Common myeloid progenitor, CD34-positive (primary cell): ENCODE data around the gene MMP17.
A peak's percentile ranks its signal among the peaks of the same experiment; 100 is the strongest.
"Not testable (repeated sequence)": the region's sequence is repeated elsewhere in the genome, so short reads cannot be mapped to it uniquely, and the experiment has no call there.

ENCODE experiments used
- CTCF ChIA-PET: fragments of 350-600 bp; sonication (Branson Sonifier 250); formaldehyde crosslinking; loops from one replicate; lab custom pipeline; 2021; ENCODE audit warnings: antibody characterized with exemption; lab: Charles Lee
- POLR2A ChIA-PET: fragments of 350-600 bp; sonication (Branson Sonifier 250); formaldehyde crosslinking; loops from one replicate; lab custom pipeline; 2021; ENCODE audit warnings: antibody characterized with exemption; lab: Charles Lee
- DNase-seq, 3 donors: peaks; one replicate each; pipeline versions ENCODE4 v3.0.0 to v3.0.0-alpha.2; 2013
- H3K27ac ChIP-seq, 2 experiments: 1 replicate in 1 of 2; 2 replicates in 1 of 2; pipeline ENCODE4 v1.7.0; 2013; ENCODE audit warnings: inconsistent platforms in 2 of 2, low read length in 2 of 2, mild to moderate bottlenecking in 2 of 2, low read depth in 1 of 2, moderate library complexity in 1 of 2; ENCODE audit not compliant: severe bottlenecking in 2 of 2, insufficient read depth in 1 of 2, poor library complexity in 1 of 2
- H3K27me3 ChIP-seq, 5 experiments: replicated peaks in 2 of 5; 1 replicate in 3 of 5; 2 replicates in 2 of 5; pipeline versions ENCODE4 v1.6.1 to v1.7.0; 2013; ENCODE audit warnings: low read length in 4 of 5, mild to moderate bottlenecking in 2 of 5, moderate library complexity in 2 of 5, inconsistent platforms in 1 of 5; ENCODE audit not compliant: insufficient read depth in 5 of 5, control insufficient read depth in 4 of 5
- H3K36me3 ChIP-seq, 4 experiments: 1 replicate in 2 of 4; 2 replicates in 2 of 4; pipeline versions ENCODE4 v1.6.1 to v1.7.0; 2013; ENCODE audit warnings: low read length in 3 of 4, control low read depth in 1 of 4, mild to moderate bottlenecking in 1 of 4; ENCODE audit not compliant: control insufficient read depth in 4 of 4, insufficient read depth in 4 of 4
- H3K4me1 ChIP-seq, 4 experiments: 1 replicate in 3 of 4; 2 replicates in 1 of 4; pipeline versions ENCODE4 v1.6.1 to v1.7.1; 2013; ENCODE audit warnings: low read length in 3 of 4, mild to moderate bottlenecking in 3 of 4, control low read depth in 1 of 4, inconsistent platforms in 1 of 4, moderate library complexity in 1 of 4; ENCODE audit not compliant: control insufficient read depth in 4 of 4, insufficient read depth in 4 of 4; ENCODE audit errors: control extremely low read depth in 1 of 4
- H3K4me3 ChIP-seq, 7 experiments: 1 replicate in 4 of 7; 2 replicates in 3 of 7; pipeline versions ENCODE4 v1.5.1 to v1.7.0; 2013; ENCODE audit warnings: mild to moderate bottlenecking in 7 of 7, low read length in 6 of 7, moderate library complexity in 6 of 7, inconsistent platforms in 2 of 7, low read depth in 2 of 7, control low read depth in 1 of 7; ENCODE audit not compliant: insufficient read depth in 4 of 7, control insufficient read depth in 1 of 7; ENCODE audit errors: extremely low read depth in 1 of 7
- H3K9me3 ChIP-seq, 5 experiments: 1 replicate in 4 of 5; 2 replicates in 1 of 5; pipeline versions ENCODE4 v1.6.1 to v1.7.1; 2013; ENCODE audit warnings: low read length in 4 of 5, mild to moderate bottlenecking in 2 of 5, inconsistent platforms in 1 of 5, low read depth in 1 of 5, moderate library complexity in 1 of 5; ENCODE audit not compliant: control insufficient read depth in 4 of 5, insufficient read depth in 2 of 5; ENCODE audit errors: control extremely low read depth in 1 of 5
- WGBS: methylation state at CpG from one replicate; pipeline ENCODE4 v1.1.5; 2013; ENCODE audit not compliant: insufficient coverage; 5-methylcytosine and 5-hydroxymethylcytosine counted together

Gene MMP17

DNA sequence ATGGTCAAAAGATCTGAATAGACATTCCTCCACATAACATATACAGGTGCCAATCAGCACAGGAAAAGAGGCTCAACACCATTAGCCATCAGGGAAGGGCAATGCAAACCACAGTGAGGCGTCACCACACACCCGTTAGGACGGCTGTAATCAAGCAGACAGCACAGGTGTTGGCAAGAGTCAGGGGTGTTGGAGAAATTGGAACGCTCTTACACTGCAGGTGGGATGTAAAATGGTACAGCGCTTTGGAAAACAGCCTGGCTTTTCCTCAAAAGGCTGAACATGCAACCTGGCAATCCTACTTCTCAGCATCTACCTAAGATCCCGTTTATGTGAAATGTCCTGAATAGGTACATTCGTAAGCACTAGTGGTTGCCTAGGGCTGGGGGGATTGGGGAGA is 21.5 kb upstream of the MMP17 start:
- CTCF ChIA-PET = no interaction called here
- H3K4me3 ChIP-seq = no peak overlapping the region
- H3K4me1 ChIP-seq = peaks cover 0 to 15% (median 9%) of the 10 kb centered on the region in 4 experiments
- H3K27me3 ChIP-seq = no peaks in the 10 kb centered on the region
- H3K27ac ChIP-seq = no peak overlapping the region
- WGBS = 90% methylated on average over 7 of the region's 7 CpGs
- POLR2A ChIA-PET = no interaction called here
- peaks cover 0 to 7% (median 4%) of the 10 kb centered on the region in 4 experiments for H3K36me3 ChIP-seq
- H3K9me3 ChIP-seq = peaks cover 0 to 4% (median 0%) of the 10 kb centered on the region in 5 experiments
- DNase-seq = no peak

- Histone ChIP-seq H3K27me3 (no peaks in the 10 kb centered on the region), H3K9me3 (peaks cover 2 to 11% (median 6%) of the 10 kb centered on the region in 5 experiments), H3K4me3 (peak overlapping the region in 5 of 7 experiments; percentile 21 to 50 (median 28)), H3K36me3 (no peaks in the 10 kb centered on the region), H3K27ac (no peak overlapping the region), H3K4me1 (peaks cover 0 to 11% (median 4%) of the 10 kb centered on the region in 4 experiments)
- POLR2A ChIA-PET = no interaction called here
- 78% methylated on average over 32 of the region's 44 CpGs for WGBS
- DNase-seq = peak in 2 of 3 donors; percentile 19 to 31
- CTCF ChIA-PET = interaction anchor here (0.9 kb wide), 1 partner anchor 60 kb away, joined by 3 read pairs; no protein-coding TSS in a partner anchor
Measured at GRCh38 chr12:131808744-131809371, 19.3 kb upstream of the MMP17 start.

- CTCF ChIA-PET, POLR2A ChIA-PET: not testable (repeated sequence)
- peaks cover 2 to 11% (median 6%) of the 10 kb centered on the region in 5 experiments for H3K9me3 ChIP-seq
Measured at GRCh38 chr12:131809476-131810254, 18.5 kb upstream of the MMP17 start.

GRCh38 chr12:131810726-131811125 is 17.5 kb upstream of the MMP17 start:
- Histone ChIP-seq H3K9me3 (peaks cover 2 to 11% (median 4%) of the 10 kb centered on the region in 5 experiments), H3K27me3 (no peaks in the 10 kb centered on the region), H3K27ac (no peak overlapping the region), H3K4me3 (no peak overlapping the region), H3K36me3 (no peaks in the 10 kb centered on the region), H3K4me1 (peaks cover 0 to 6% (median 0%) of the 10 kb centered on the region in 4 experiments)
- ChIA-PET CTCF (no interaction called here), POLR2A (interaction anchor here (0.6 kb wide), 1 partner anchor 16 kb away, joined by 6 read pairs; no protein-coding TSS in a partner anchor)
- no peak for DNase-seq
- 77% methylated on average over 9 of the region's 13 CpGs for WGBS

More at GRCh38 chr12:131809476-131810254, 18.5 kb upstream of the MMP17 start:
- no CpG with 5 or more reads among the region's 9 CpGs for WGBS
- H3K27ac ChIP-seq, H3K4me3 ChIP-seq, H3K27me3 ChIP-seq, H3K4me1 ChIP-seq, DNase-seq, H3K36me3 ChIP-seq: not testable (repeated sequence)

DNA sequence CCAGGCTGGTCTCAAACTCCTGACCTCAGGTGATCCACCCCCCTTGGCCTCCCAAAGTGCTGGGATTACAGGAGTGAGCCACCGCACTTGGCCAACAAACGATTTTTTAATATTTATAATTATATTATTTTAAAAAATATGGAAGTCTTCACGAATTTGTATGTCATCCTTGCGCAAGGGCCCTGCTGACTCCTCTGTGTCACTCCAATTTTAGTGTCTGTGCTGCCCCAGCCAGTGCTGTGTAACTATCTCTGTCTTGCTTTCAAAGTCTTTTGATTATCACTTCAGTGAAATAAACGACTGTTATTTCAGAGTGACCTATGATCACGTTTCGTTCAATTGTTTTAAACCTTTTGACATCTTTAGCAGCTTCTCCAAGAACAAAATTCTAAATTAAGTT is 13.1 kb upstream of the MMP17 start:
- Histone ChIP-seq H3K4me3 (no peak overlapping the region), H3K27me3 (no peaks in the 10 kb centered on the region), H3K27ac (no peak overlapping the region), H3K4me1 (peaks cover 0 to 4% (median 0%) of the 10 kb centered on the region in 4 experiments), H3K36me3 (no peaks in the 10 kb centered on the region), H3K9me3 (peaks cover 2 to 11% (median 4%) of the 10 kb centered on the region in 5 experiments)
- CTCF ChIA-PET = interaction anchor here (1.0 kb wide), 1 partner anchor 9 kb away, joined by 3 read pairs; no protein-coding TSS in a partner anchor
- POLR2A ChIA-PET = no interaction called here
- 91% methylated on average over 5 of the region's 7 CpGs for WGBS
- DNase-seq = no peak

DNA sequence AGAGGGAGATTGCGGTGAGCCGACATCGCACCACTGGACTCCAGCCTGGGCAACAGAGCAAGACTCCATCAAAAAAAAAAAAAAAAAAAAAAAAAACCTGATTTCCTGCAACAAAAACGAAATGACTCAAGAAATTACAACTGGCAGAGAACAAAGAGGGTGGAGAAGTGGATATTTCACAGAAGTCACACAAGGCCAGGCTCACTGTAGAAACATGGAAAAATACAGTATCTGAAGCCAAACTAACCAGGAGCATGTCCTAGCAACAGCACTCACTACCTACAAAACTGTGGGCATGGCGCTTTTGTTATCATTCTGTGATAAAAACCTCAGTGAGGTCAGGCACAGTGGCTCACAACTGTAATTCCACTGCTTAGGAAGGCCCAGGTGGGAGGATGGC is 11.7 kb upstream of the MMP17 start:
- Histone ChIP-seq H3K27me3 (no peaks in the 10 kb centered on the region), H3K4me1 (peaks cover 0 to 4% (median 0%) of the 10 kb centered on the region in 4 experiments), H3K27ac (no peak overlapping the region), H3K4me3 (no peak overlapping the region), H3K9me3 (peaks cover 2 to 8% (median 4%) of the 10 kb centered on the region in 5 experiments), H3K36me3 (no peaks in the 10 kb centered on the region)
- DNase-seq = no peak
- ChIA-PET CTCF (no interaction called here), POLR2A (interaction anchor here (0.6 kb wide), 1 partner anchor 245 kb away, joined by 3 read pairs; no protein-coding TSS in a partner anchor)
- 67% methylated on average over 2 of the region's 5 CpGs for WGBS
